Stimulated activated CD4-positive, alpha-beta T cell treated with anti-CD3 and anti-CD28 coated beads, Interleukin-15, amount 100 ng/mL, for 24 hours (primary cell): ENCODE results near the gene GCA.

Experiments
- DNase-seq: peaks from one replicate; pipeline ENCODE4 v3.0.0-alpha.2; 2020

Gene GCA

DNA sequence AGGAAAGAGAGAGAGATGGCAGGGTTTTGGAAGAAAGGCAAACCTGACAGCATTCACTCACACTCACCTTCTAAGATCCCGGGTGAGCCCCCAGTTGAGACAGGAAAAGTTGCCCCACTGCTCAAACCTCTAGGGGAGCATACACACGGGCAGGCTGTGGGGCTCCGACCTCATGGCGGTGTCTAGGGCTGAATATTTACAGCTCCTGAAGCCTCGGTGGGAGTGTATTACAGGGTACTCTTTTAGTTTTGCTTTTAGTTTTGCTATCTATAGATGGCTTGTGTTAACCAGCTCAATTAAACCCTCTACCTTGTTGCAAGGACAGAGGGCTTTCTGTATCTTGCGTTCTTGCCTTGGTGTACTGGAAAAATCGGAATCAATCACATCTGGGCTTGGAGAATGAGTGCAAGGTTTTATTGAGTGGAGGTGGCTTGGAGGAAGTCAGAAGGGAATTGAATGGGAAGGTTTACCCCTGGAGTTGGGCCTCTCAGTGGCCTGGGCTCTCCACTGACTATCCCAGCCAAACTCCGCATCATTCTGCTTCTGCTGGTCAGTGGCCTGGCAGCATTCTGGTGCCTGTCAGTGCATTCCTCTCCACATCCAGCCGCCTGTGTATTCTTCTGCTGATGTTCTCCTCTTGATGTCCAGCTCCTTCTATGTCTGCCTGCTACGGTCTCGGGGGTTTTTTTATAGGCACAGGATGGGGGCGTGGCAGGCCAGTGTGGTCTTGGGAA, 15.3 kb upstream of the GCA start:
- DNase-seq: no peak

DNA sequence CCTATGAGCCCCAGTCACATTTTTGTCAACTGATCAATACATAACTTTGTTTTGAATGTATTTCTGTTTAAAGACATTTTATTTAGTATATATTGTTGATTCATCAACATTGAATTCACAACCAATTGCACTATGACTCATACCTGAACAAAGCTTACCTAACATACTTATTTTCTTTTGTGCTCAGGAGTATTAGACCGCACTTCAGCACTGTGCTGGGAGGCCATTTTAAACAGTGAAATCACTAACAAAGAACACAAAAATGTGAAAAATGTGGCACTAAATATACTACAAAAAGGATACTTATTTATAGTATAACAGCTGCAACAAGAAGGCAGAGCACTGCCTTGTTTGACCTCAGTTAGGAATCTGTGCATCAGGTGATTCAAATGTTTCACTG, 13.1 kb upstream of the GCA start:
- no peak for DNase-seq

DNA sequence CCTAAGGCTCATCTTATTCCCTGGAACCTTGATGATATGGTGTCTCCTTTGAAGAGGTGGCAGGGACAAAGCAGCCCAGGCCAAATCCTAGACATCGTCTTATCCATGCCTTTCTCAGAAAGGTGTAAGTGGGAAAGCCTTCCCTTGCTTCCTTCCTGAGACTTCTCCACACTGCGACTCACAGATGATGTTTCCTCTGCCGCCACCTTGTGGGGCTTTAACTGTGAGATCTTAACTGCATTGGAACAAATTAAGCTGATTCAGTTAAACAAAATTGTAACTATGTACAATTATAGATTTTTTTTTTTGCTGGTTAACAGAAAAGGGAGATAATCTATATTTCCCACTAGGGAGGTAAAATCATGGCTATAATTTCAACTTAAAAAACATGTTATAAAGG, 10.0 kb upstream of the GCA start:
- no peak for DNase-seq

DNA sequence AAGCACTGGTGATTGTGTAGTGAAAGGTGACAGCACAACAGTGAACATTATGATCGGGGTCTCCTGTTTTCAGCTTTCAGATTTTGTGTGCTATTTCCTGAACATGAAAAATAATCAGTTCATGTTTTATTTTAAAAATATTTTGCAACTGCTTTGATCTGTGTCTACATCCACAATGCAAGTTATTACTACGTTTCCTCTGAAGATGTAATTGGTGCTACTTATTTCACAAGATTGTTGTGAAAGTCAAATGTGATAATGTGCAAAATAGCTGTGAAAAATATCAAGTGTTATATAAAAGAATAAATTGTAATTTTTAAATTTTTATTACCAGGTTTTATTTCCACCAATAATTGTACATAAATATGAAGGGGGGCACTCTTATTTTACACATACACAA, 6.1 kb upstream of the GCA start:
- no peak for DNase-seq

DNA sequence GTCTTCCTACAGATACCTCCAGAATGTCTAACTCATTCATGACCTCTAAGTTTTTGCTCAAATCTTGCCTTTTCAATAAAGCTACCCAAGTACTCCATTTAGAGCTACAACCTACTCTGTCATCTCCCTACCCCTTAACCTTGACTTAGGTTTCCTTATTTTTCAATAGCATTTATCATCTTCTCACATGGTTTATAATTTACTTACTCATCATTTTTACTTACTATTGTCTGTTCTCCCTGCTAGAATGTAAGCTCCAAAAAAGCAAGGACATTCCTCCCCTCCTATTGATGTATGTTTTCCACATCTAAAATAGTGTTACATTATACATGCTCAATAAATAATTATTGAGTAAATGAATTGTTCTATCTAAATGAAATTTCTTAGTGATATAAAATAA, 3.1 kb upstream of the GCA start:
- no peak for DNase-seq

DNA sequence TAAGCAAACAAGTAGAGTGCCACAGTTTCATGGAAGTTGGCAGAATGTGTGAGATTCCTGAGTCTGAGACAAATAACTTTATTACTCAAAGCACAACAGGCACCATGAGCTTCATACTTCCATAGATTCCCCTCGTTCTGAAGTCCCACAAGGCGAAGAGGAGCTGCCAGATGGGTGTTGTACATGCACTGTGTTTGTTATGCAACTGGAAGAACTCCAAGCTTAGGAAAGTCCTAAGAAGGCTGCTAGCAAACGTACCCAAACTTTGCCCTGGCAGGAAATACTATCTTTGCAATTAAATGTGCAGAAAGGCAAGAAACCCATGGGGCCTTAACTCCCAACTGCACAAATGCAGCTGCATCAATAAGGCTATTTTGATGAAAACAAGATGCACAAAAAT, 1.6 kb upstream of the GCA start:
- no peak for DNase-seq

DNA sequence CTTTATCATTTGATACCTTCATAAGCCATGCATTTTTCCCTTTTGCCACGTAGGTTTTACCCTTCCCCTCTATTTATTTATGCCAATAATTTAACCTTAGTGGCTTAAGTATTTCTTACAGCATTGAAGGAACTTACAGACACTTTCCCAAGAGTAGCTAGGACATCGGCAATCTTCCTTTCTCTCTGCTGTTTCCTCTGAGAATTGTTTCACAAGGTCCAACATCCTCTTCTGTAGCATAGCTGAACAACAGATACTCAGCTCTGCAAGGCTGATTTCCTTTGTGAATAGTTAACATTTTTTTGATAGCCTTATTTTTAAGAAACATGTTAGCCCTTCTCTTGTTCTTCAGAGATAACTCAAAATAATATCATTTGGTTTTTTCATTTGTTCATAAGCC, 1.1 kb upstream of the GCA start:
- DNase-seq: no peak

DNA sequence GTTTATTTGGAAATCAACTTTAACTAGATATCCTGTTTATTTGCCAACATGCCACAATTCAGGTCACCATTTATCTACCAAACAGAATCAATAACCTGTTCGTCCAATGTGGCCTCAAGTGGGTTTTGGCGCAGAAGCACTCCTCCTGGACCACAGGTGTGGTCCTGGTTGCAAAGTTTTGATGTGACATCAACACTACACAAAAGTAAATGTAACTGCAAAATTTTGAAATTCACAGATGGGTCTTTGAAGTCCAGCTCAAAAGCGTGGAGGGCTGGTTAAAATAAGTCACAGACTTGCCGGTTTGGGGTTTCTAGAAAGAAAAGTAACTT, 474 bp upstream of the GCA start:
- no peak for DNase-seq

DNA sequence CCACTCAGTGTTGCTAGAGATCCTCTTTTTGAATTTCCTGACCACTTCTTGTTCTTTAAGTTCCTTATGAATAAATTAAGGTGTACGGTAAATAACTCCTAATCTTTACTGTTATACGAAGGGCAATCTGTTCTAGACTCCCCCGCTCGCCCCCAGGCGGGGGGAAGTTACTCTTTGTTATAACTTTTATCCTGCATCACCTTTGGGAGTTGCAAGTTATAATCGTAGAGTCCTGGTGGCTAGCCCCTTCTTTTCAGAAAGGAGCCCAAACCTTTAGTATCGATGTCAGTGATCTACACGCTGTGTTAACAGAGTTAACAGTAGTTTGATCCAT, 652 bp downstream of the GCA start:
- no peak for DNase-seq

DNA sequence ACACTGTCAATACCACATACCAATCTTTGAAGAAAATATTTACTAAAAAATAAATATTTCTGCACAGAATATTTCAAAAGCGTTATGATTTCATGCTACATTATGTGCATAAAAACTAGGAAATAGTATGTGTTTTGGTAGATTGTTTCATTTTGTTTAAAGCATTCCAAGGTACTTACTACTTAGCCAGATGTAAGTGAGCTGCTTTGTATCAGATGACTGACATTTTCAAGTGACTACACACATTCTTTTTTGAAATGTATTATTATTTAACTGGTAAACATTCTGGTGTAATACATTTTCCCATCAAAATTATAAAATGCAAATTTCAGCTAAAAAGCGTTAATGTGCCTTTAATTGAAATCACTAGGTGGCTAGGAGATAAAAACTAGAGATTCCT, 21.5 kb downstream of the GCA start:
- DNase-seq: no peak

DNA sequence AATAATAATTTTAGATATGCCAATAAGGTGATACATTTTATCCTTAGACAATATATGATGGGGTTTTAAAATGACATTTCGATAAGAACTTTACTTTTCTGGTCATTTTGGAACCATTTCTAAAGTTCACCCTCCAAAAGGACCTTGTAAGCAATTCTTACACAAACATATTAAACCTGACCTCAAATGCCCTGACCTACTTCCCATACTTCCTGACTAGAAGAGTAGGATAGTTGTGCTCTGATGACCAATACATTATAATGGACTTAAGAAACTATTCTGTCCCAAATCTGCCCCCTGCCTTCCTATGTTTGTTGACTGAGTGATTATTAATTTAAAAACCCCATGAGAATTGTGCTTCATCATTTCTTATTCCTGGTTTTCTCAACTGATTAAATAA, 24.6 kb downstream of the GCA start:
- DNase-seq: no peak

DNA sequence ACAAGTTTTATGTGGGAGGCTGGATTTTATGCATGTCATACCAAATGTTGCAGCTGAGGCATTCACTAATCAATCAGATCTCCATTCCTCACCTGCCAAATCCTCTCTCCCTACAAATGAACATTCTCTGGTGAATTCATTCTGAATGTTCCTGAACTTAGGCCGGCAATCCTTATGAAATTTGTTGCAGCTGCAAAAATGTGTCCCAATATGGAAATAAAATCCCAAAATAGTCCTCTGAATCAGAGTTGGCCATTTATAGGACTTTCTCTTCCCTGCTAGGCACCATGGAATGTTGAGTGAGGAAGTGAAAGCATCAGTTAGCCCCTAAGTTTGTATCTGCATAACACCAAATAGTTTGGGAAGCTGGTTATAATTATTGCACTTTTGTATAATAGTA, 25.6 kb downstream of the GCA start:
- DNase-seq: no peak

DNA sequence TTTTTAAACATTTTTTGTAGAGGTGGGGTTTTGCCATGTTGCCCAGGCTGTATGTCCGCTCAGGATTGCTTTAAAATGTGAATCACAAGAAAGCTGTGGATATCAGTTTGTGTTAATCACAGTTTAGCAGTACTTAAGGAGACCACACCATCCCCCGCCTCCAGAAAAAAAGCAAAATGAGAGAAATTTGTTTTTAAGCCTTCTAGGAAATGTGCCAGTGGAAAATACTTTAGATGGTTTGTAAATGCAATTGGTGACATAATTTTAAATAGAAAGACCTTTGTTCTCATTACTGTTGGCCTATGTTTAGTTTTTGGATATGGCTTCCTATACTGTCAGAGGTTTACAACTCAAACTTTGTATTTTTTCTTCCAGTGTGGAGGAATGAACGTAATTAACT, 27.0 kb downstream of the GCA start:
- no peak for DNase-seq

DNA sequence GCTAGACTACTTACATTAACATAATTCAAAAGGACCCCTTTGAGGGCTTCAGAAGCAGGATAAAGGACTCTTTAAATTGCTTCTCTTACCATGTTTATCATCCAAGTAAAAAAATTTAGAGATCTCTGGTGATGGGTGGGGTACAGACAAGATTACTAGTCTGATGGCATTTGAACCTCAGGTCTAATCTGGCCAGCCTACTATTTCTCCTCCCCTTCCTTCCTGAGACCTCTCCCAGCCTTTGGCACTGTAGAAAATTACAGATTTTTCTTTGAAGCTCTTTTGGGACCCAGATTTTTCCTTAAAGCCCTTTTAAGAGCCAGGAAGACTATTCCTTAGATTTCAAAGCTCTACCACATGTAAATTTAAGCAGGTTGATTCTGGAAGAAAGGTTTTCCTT, 28.9 kb downstream of the GCA start:
- DNase-seq: no peak

DNA sequence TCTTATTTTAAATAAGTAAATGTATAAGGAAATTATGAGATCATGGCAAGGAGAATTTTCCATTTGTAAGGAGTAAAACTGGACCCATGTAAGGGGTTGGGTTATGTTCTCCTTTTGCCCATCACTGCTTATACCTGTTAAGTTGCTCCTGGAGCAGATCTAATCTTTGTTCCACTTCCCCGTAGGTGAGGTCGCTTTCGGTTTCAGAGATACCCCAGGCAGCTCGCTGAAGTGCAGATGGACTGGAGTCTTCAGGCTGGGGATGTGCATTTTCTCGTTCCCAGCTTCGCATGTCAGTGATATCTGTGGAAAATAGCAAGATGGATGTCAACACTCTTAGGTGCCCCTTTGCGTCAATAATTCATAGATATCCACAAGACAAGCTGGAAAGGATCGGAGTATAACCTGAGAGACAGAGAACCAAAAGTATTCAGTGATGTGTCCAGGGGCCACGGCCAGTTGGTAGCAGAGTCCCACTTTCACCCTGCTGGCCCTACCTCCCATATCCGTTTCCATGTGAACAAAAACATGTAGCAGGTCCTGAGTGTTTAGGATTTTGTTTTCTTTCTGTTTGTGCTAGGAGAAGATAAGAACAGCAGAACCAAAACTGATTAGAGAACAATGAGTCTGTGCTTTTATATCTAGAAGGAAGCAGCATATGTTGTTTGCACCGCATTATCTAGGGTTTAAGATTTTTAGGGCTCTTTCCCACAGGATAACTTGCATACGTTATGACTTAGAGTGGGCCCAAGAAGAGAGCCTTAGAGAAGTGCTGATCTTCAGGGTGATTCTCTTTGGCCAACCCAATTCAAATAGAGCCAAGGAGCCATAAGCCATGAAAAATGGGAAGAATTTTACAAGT, 36.0 kb downstream of the GCA start:
- DNase-seq: no peak

DNA sequence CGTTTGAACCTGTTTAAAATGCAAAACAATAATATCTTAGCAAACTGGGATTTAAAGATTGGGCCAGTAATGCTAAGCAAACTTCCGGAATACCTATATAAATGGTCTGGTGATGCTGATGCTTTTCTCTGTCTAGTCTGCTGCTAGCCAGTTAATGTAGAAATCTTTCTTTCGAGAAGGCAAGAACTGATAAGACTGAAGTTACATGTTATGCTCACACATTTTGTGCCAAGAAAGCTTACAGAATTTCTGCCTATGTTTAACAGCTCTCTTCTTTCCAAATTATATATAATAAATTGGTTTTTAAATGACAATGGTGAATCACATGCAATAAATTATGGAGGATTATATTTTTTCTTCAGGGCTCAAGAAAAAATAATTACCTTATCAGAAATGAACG, 37.9 kb downstream of the GCA start:
- DNase-seq: no peak

DNA sequence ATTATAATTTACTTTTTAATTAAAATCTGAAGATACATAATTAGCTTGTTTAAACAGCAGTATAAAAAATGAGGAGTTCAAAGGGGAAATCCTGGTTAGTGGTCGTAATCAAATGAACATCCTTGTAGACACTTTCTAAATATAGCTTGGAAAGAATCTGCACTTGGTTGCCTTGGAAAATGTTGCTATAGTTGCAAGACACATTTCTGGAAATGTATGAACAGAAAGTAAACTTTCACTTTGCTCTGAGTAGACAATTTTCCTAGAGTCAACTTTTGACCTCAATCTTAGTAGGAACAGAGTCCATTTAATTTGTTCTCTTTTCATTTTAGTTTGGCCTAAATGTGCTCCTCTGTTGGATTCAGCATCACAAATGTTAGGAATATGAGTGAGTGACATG, 38.3 kb downstream of the GCA start:
- DNase-seq: no peak

DNA sequence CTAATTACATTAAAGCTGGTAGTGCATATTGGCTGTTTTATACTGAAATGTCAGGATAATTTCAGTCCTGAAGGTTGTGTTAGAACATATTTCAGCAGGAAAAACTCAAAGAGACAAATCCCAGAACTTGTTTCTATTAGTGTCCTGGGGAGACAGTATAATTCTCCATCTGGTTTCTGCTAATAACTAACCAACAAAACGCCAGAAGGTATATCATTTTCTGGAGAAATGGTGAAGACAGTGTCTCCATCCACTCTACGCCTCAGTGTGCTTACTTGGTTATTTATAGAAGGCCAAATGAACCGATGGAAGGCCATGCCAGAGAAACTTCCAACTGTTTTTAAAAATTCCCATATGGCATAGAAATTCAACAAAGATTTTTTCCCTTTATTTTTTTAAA, 41.6 kb downstream of the GCA start:
- DNase-seq: no peak

DNA sequence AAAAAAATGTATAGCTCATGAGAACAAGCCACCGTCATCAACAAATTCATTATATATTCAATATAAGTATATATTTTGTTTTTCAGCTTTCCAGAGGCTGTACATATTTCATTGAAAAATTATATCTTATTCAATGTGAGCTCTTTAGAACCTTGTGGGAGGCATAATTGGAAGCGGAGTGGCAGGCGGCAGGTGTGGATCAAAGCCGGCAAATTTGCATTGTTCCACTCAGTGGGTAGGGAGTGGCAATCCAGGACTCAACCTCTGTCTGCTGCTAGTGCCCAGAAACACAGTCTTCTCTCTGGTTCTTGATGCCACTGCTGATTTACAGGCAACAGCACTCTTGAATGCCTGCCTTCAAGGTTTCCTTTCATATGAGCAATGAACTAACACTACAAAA, 46.9 kb downstream of the GCA start:
- DNase-seq: no peak

DNA sequence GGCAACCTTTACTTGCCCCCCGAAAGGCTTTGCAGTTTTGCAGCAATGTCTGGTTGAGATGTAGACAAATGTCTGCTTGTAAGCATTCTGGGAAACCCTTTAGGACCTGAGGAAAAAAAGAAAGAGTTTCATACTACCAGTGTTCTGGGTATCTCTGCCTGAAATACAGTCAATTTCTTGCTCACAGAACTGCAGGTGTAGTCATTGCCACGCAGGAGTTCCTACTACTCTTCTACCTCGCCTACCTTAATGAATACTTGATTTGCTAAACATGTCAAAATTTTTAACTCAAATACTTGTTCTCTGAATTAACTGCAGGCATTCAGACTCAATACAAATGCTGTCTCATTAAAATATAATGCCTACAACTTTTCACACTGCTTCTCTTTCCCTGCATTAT, 56.4 kb downstream of the GCA start:
- no peak for DNase-seq

DNA sequence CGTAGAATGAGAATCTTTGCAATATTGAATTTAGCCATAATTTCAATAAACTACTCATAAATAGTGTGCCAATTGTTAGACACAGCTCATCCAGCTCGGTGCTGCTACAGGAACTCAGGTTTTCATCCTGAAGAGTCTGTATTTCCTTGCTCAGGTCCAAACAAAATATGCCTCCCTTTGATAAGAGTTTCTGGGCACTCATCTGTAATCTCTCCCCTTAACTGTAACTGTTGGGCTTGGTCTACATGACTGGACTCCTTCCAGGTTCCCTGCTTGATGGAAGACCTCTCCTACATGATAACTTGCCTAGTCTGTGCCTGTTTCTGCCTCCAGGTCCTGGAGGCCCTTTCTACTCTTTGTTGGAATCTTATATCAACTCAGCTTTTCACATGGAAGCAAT, 57.9 kb downstream of the GCA start:
- no peak for DNase-seq

DNA sequence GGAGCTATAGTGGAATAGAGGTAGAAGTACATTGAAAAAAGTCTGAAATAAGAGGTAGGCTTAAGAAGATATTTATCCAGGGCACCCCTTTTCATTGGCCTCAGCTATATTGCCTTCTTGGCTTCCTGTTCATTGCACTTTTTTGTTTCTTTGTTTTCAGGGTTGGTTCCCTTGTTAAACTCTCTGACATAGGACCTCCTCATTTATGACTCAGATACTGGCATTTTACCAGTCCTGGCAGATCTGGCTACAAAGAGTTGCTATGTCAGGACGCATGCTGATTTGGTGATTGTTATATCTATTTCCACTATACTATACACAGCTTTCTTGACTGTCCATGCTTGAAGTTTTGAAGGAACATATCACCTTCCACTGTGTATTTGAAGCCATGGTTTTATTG, 60.0 kb downstream of the GCA start:
- no peak for DNase-seq
